H9 (cell line): ENCODE data around the gene CSF2. TPM values are rescaled to one million over a fixed set of nuclear protein-coding genes. Genes with fewer than 3 reads are reported as not detected.

ENCODE experiments used
- DNase-seq: peaks from one replicate; pipeline ENCODE4 v3.0.0-alpha.2; 2017
- H2AFZ ChIP-seq: one replicate; pipeline ENCODE4 v1.6.1; 2013; ENCODE audit warnings: mild to moderate bottlenecking, low read length, control low read depth, moderate library complexity
- H2AK5ac ChIP-seq: 2 replicates; pipeline ENCODE4 v1.6.1; 2013; ENCODE audit warnings: low read length, control low read depth, mixed read lengths; ENCODE audit not compliant: insufficient read length
- H2BK120ac ChIP-seq: one replicate; pipeline ENCODE4 v1.6.1; 2013; ENCODE audit warnings: low read depth, mild to moderate bottlenecking, low read length, control low read depth, inconsistent platforms; ENCODE audit not compliant: poor library complexity, severe bottlenecking
- H2BK12ac ChIP-seq: 2 replicates; pipeline ENCODE4 v1.6.1; 2013; ENCODE audit warnings: low read length, control low read depth, mixed read lengths, low read depth; ENCODE audit not compliant: insufficient read length
- H2BK15ac ChIP-seq: 2 replicates; pipeline ENCODE4 v1.6.1; 2013; ENCODE audit warnings: low read depth, low read length, control low read depth
- H2BK20ac ChIP-seq: one replicate; pipeline ENCODE4 v1.6.1; 2013; ENCODE audit warnings: low read depth, mild to moderate bottlenecking, low read length, control low read depth, inconsistent platforms; ENCODE audit not compliant: poor library complexity, severe bottlenecking
- H2BK5ac ChIP-seq: 2 replicates; pipeline ENCODE4 v1.6.1; 2013; ENCODE audit warnings: low read length, control low read depth, mixed read lengths; ENCODE audit not compliant: insufficient read length
- H3K14ac ChIP-seq: 2 replicates; pipeline ENCODE4 v1.6.1; 2013; ENCODE audit warnings: low read length, control low read depth; ENCODE audit not compliant: insufficient read depth
- H3K18ac ChIP-seq: 2 replicates; pipeline ENCODE4 v1.6.1; 2013; ENCODE audit warnings: low read depth, mild to moderate bottlenecking, mixed read lengths, low read length, control low read depth; ENCODE audit not compliant: insufficient read length
- H3K23ac ChIP-seq: 2 replicates; pipeline ENCODE4 v1.6.1; 2013; ENCODE audit warnings: low read length, control low read depth, mixed read lengths, low read depth; ENCODE audit not compliant: insufficient read length
- H3K23me2 ChIP-seq: 2 replicates; pipeline ENCODE4 v1.6.1; 2013; ENCODE audit warnings: low read depth, mild to moderate bottlenecking, mixed read lengths, low read length, control low read depth; ENCODE audit not compliant: insufficient read length, poor library complexity, severe bottlenecking
- H3K27ac ChIP-seq: 2 replicates; pipeline ENCODE4 v1.5.1; 2013; ENCODE audit warnings: low read length, control low read depth, mixed read lengths, low read depth; ENCODE audit not compliant: insufficient read length
- H3K27me3 ChIP-seq: 2 replicates; pipeline ENCODE4 v1.6.1; 2013; ENCODE audit warnings: low read length, control low read depth, inconsistent platforms; ENCODE audit not compliant: insufficient read depth
- H3K4ac ChIP-seq: 2 replicates; pipeline ENCODE4 v1.6.1; 2013; ENCODE audit warnings: low read depth, mild to moderate bottlenecking, control low read depth, inconsistent platforms, low read length, moderate library complexity
- H3K4me1 ChIP-seq: 2 replicates; pipeline ENCODE4 v1.6.1; 2013; ENCODE audit warnings: low read length, control low read depth, inconsistent platforms; ENCODE audit not compliant: insufficient read depth
- H3K4me2 ChIP-seq: 2 replicates; pipeline ENCODE4 v1.6.1; 2013; ENCODE audit warnings: low read length, control low read depth, mixed read lengths; ENCODE audit not compliant: insufficient read length, insufficient read depth
- H3K56ac ChIP-seq: 2 replicates; pipeline ENCODE4 v1.6.1; 2013; ENCODE audit warnings: low read depth, mild to moderate bottlenecking, mixed read lengths, low read length, control low read depth; ENCODE audit not compliant: insufficient read length
- H3K79me1 ChIP-seq: 2 replicates; pipeline ENCODE4 v1.6.1; 2013; ENCODE audit warnings: low read depth, mild to moderate bottlenecking, moderate library complexity, low read length, control low read depth, inconsistent platforms; ENCODE audit not compliant: insufficient read depth, poor library complexity, severe bottlenecking
- H3K79me2 ChIP-seq: 2 replicates; pipeline ENCODE4 v1.6.1; 2013; ENCODE audit warnings: low read length, control low read depth, inconsistent platforms; ENCODE audit not compliant: insufficient read depth
- H3K9ac ChIP-seq: 2 replicates; pipeline ENCODE4 v1.6.1; 2013; ENCODE audit warnings: low read length, control low read depth, mixed read lengths; ENCODE audit not compliant: insufficient read length; ENCODE audit errors: extremely low read depth
- H3K9me3 ChIP-seq: one replicate; pipeline ENCODE4 v1.6.1; 2013; ENCODE audit warnings: low read depth, low read length, inconsistent platforms; ENCODE audit not compliant: control insufficient read depth
- H3T11ph ChIP-seq: one replicate; pipeline ENCODE4 v1.6.1; 2013; ENCODE audit warnings: mild to moderate bottlenecking, low read length, control low read depth, inconsistent platforms
- H4K20me1 ChIP-seq: one replicate; pipeline ENCODE4 v1.6.1; 2013; ENCODE audit not compliant: control insufficient read depth, insufficient read length, insufficient read depth
- H4K5ac ChIP-seq: 2 replicates; pipeline ENCODE4 v1.6.1; 2013; ENCODE audit warnings: low read depth, mild to moderate bottlenecking, mixed read lengths, low read length, control low read depth; ENCODE audit not compliant: insufficient read length
- H4K8ac ChIP-seq: replicated peaks from 2 replicates; pipeline ENCODE4 v1.6.1; 2013; ENCODE audit warnings: low read length, control low read depth, mixed read lengths, low read depth; ENCODE audit not compliant: insufficient read length
- H4K91ac ChIP-seq: 2 replicates; pipeline ENCODE4 v1.6.1; 2013; ENCODE audit warnings: low read depth, mild to moderate bottlenecking, moderate library complexity, mixed read lengths, low read length, control low read depth; ENCODE audit not compliant: insufficient read length
- H3K27ac Mint-ChIP-seq, 3 experiments: 2 replicates in 2 of 3; 3 replicates in 1 of 3; pipeline ENCODE4 v1.8.0; 2020 to 2021; ENCODE audit warnings: mixed read lengths in 3 of 3, mild to moderate bottlenecking in 1 of 3, moderate library complexity in 1 of 3
- H3K27me3 Mint-ChIP-seq: 2 replicates; pipeline ENCODE4 v1.8.0; 2021; ENCODE audit warnings: low read depth, mild to moderate bottlenecking, moderate library complexity, mixed read lengths
- H3K36me3 Mint-ChIP-seq, 3 experiments: 2 replicates in 2 of 3; 3 replicates in 1 of 3; pipeline ENCODE4 v1.8.0; 2020 to 2021; ENCODE audit warnings: low read depth in 3 of 3, mixed read lengths in 3 of 3; ENCODE audit not compliant: insufficient read depth in 1 of 3
- H3K4me1 Mint-ChIP-seq, 2 experiments: 2 replicates each; pipeline ENCODE4 v1.8.0; 2020; ENCODE audit warnings: mixed read lengths in 2 of 2
- H3K4me3 Mint-ChIP-seq, 2 experiments: 2 replicates in 1 of 2; 3 replicates in 1 of 2; pipeline ENCODE4 v1.8.0; 2020 to 2021; ENCODE audit warnings: mild to moderate bottlenecking in 2 of 2, mixed read lengths in 2 of 2, moderate library complexity in 1 of 2
- H3K9me3 Mint-ChIP-seq, 2 experiments: 2 replicates in 1 of 2; 3 replicates in 1 of 2; pipeline ENCODE4 v1.8.0; 2020; ENCODE audit warnings: mild to moderate bottlenecking in 2 of 2, mixed read lengths in 2 of 2, moderate library complexity in 1 of 2
- WGBS: extraction: QIAGEN DNeasy Blood & Tissue Kit; methylation state at CpG from one replicate; pipeline ENCODE4 v1.1.7; 2013; ENCODE audit warnings: missing lambda C conversion rate, low lambda C conversion rate, mixed read lengths; ENCODE audit not compliant: insufficient read length; ENCODE audit errors: extremely low coverage; 5-methylcytosine and 5-hydroxymethylcytosine counted together
- total RNA-seq: library from RNA; stranded (reverse); gene quantifications from 2 replicates; pipeline ENCODE4 v1.2.1, GENCODE V29; 2021
- TF ChIP-seq, protein P1 (sequence below): fragments of 200-600 bp; sonication (generic); conservative IDR thresholded peaks from 3 replicates; pipeline ENCODE4 v1.8.0; 2021; ENCODE audit warnings: antibody characterized with exemption, mild to moderate bottlenecking

CSF2 gene
- total RNA-seq, 1 experiment from 2014 or later = not detected

DNA sequence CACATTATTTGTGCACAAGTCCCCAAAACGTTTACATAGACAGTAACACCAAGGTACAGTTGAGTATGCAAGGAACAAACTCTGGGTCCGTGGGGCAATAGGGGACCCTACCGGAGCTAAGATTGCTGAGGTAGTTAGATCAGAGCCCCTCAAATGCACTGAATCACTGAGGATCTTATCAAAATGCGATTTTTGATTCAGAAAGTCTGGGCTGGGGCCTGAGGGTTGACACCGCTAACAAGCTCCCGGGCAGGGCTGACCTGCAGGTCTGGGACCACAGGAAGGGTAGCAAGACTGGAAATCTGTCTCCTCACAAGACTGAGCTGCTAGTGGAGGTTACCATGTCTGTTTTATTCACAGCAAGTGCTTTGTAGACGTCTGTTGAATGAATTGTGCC is 14.9 kb upstream of the CSF2 start:
- H2BK120ac ChIP-seq = no peak overlapping the region

More for the DNA sequence above, 14.9 kb upstream of the CSF2 start:
- H2AK5ac ChIP-seq = no peak overlapping the region
- TF ChIP-seq, protein P1, sequence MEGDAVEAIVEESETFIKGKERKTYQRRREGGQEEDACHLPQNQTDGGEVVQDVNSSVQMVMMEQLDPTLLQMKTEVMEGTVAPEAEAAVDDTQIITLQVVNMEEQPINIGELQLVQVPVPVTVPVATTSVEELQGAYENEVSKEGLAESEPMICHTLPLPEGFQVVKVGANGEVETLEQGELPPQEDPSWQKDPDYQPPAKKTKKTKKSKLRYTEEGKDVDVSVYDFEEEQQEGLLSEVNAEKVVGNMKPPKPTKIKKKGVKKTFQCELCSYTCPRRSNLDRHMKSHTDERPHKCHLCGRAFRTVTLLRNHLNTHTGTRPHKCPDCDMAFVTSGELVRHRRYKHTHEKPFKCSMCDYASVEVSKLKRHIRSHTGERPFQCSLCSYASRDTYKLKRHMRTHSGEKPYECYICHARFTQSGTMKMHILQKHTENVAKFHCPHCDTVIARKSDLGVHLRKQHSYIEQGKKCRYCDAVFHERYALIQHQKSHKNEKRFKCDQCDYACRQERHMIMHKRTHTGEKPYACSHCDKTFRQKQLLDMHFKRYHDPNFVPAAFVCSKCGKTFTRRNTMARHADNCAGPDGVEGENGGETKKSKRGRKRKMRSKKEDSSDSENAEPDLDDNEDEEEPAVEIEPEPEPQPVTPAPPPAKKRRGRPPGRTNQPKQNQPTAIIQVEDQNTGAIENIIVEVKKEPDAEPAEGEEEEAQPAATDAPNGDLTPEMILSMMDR = no peak
- no peaks in the 10 kb centered on the region for H3K23me2 ChIP-seq
- Mint-ChIP-seq H3K27me3 (peaks cover 2% of the 10 kb centered on the region; the same call in 1 of the 2 replicates), H3K27ac (no peak overlapping the region), H3K36me3 (no peaks in the 10 kb centered on the region), H3K4me1 (peaks cover 3 to 14% of the 10 kb centered on the region in 2 experiments; a peak in 2 of 4 replicates), H3K4me3 (no peak overlapping the region), H3K9me3 (no peaks in the 10 kb centered on the region)
- no peaks in the 10 kb centered on the region for H3K79me1 ChIP-seq
- H2BK5ac ChIP-seq = no peak overlapping the region
- no peak overlapping the region for H3K4ac ChIP-seq
- no peak overlapping the region for H4K8ac ChIP-seq
- H3K4me1 ChIP-seq = no peaks in the 10 kb centered on the region
- no peaks in the 10 kb centered on the region for H4K20me1 ChIP-seq
- H3K79me2 ChIP-seq = no peaks in the 10 kb centered on the region
- no CpG with 5 or more reads among the region's 7 CpGs for WGBS
- H4K5ac ChIP-seq = no peak overlapping the region
- H3K9ac ChIP-seq = no peak overlapping the region
- no peak overlapping the region for H2BK20ac ChIP-seq
- H3K9me3 ChIP-seq = no peaks in the 10 kb centered on the region
- no peak for DNase-seq
- H3K4me2 ChIP-seq = no peak overlapping the region
- H3K18ac ChIP-seq = no peak overlapping the region
- H3K27ac ChIP-seq = no peak overlapping the region
- no peak overlapping the region for H4K91ac ChIP-seq
- H3K56ac ChIP-seq = no peak overlapping the region
- no peak overlapping the region for H3K14ac ChIP-seq
- no peak overlapping the region for H3T11ph ChIP-seq
- no peak overlapping the region for H3K23ac ChIP-seq
- no peak overlapping the region for H2AFZ ChIP-seq
- H3K27me3 ChIP-seq = no peaks in the 10 kb centered on the region
- no peak overlapping the region for H2BK15ac ChIP-seq
- no peak overlapping the region for H2BK12ac ChIP-seq
